K562 (cell line): ENCODE data around the gene CSNK1G2. TPM values are rescaled to one million over a fixed set of nuclear protein-coding genes. Genes with fewer than 3 reads are reported as not detected.

ENCODE experiments used
- ATAC-seq: fragments of 200-7000 bp; cut with Tn5 transposase; 3 replicates; pipeline ENCODE4 v1.9.1; 2020; ENCODE audit warnings: moderate library complexity
- BruUV-seq: library from RNA; stranded (reverse); fragments of 400-500 nt; replicated peaks from 2 replicates; lab custom pipeline; 2021; lab: Mats Ljungman, UMichigan
- CTCF ChIA-PET: fragments of 300-600 bp; formaldehyde crosslinking; extraction: SDS; loops from one replicate; lab custom pipeline; 2021; ENCODE audit warnings: low intra/inter-chr PET ratio; lab: Yijun Ruan, JAX
- POLR2A ChIA-PET: fragments of 300-600, 350-650 bp; sonication (Branson Sonifier 250); formaldehyde crosslinking; extraction: SDS; loops from one replicate; lab custom pipeline; 2021; ENCODE audit warnings: antibody characterized with exemption, inconsistent platforms; lab: Yijun Ruan, JAX
- DNase-seq, 4 experiments: peaks; one replicate each; pipeline versions ENCODE4 v3.0.0 to v3.0.0-alpha.2; 2011 to 2018; ENCODE audit warnings: low spot score in 3 of 4, mixed read lengths in 3 of 4; ENCODE audit errors: extremely low read depth in 1 of 4
- FAIRE-seq: peaks from 2 replicates; lab custom pipeline; 2011; peaks lifted over from hg19 to GRCh38; lab: Jason Lieb, UNC
- H2AFZ ChIP-seq: 2 replicates; pipeline ENCODE4 v1.6.0; 2011; ENCODE audit warnings: low read depth, low read length, control low read depth, inconsistent platforms
- H3K27ac ChIP-seq: fragments of 200-600 bp; 3 replicates; pipeline ENCODE4 v1.8.0; 2011; ENCODE audit warnings: low read depth, mild to moderate bottlenecking, control low read depth, inconsistent platforms, low read length, moderate library complexity, mixed read lengths; ENCODE audit errors: extremely low read depth
- H3K27me3 ChIP-seq, 2 experiments: fragments of 300-600 bp in 1 of 2; 2 replicates in 1 of 2; 3 replicates in 1 of 2; pipeline versions ENCODE4 v1.6.0 to v1.8.0; 2011; ENCODE audit warnings: inconsistent platforms in 2 of 2, low read length in 2 of 2, mild to moderate bottlenecking in 1 of 2, mixed read lengths in 1 of 2, moderate library complexity in 1 of 2; ENCODE audit not compliant: control insufficient read depth in 2 of 2, insufficient read depth in 2 of 2
- H3K36me3 ChIP-seq: fragments of 300-600 bp; 3 replicates; pipeline ENCODE4 v1.8.0; 2011; ENCODE audit warnings: mild to moderate bottlenecking, low read length, inconsistent platforms; ENCODE audit not compliant: control insufficient read depth, insufficient read depth
- H3K4me1 ChIP-seq, 2 experiments: fragments of 200-600 bp in 1 of 2; replicated peaks in 1 of 2; 2 replicates in 1 of 2; 3 replicates in 1 of 2; pipeline versions ENCODE4 v1.5.1 to v1.8.0; 2011; ENCODE audit warnings: inconsistent platforms in 2 of 2, low read length in 2 of 2, mild to moderate bottlenecking in 1 of 2, mixed read lengths in 1 of 2, moderate library complexity in 1 of 2; ENCODE audit not compliant: control insufficient read depth in 2 of 2, insufficient read depth in 2 of 2
- H3K4me2 ChIP-seq: 2 replicates; pipeline ENCODE4 v1.6.1; 2011; ENCODE audit warnings: low read length, control low read depth, inconsistent platforms, mixed read lengths; ENCODE audit not compliant: insufficient read depth
- H3K4me3 ChIP-seq: fragments of 200-600 bp; sonication (generic), shearing (Covaris generic); 2 replicates; pipeline ENCODE4 v1.5.1; 2016; ENCODE audit warnings: control low read depth, inconsistent platforms
- H3K79me2 ChIP-seq: fragments of 200-600 bp; 3 replicates; pipeline ENCODE4 v1.8.0; 2011; ENCODE audit warnings: low read length, inconsistent platforms; ENCODE audit not compliant: control insufficient read depth, insufficient read depth
- H3K9ac ChIP-seq, 2 experiments: 2 replicates each; pipeline versions ENCODE4 v1.6.0 to v1.6.1; 2011; ENCODE audit warnings: low read depth in 2 of 2, low read length in 2 of 2, control low read depth in 1 of 2, inconsistent platforms in 1 of 2, mild to moderate bottlenecking in 1 of 2, mixed read lengths in 1 of 2; ENCODE audit not compliant: insufficient read depth in 1 of 2
- H3K9me1 ChIP-seq: one replicate; pipeline ENCODE4 v1.6.0; 2011; ENCODE audit warnings: inconsistent platforms, mild to moderate bottlenecking, low read length, moderate library complexity; ENCODE audit not compliant: control insufficient read depth, insufficient read depth
- H3K9me3 ChIP-seq: replicated peaks from 2 replicates; pipeline ENCODE4 v1.5.1; 2011; ENCODE audit warnings: low read depth, low read length, inconsistent platforms; ENCODE audit not compliant: control insufficient read depth, insufficient read depth
- H4K20me1 ChIP-seq: replicated peaks from 2 replicates; pipeline ENCODE4 v1.6.1; 2011; ENCODE audit warnings: low read length, inconsistent platforms, mixed read lengths; ENCODE audit not compliant: control insufficient read depth, insufficient read depth
- ARID1B ChIP-seq: fragments of 450-650 bp; IDR thresholded peaks from 2 replicates; pipeline ENCODE4 v1.6.1; 2016; ENCODE audit warnings: antibody characterized with exemption, mild to moderate bottlenecking, inconsistent platforms
- BCOR ChIP-seq: fragments of 450-650 bp; IDR thresholded peaks from 2 replicates; pipeline ENCODE4 v1.6.1; 2016
- BHLHE40 ChIP-seq: IDR thresholded peaks from 2 replicates; pipeline ENCODE4 v1.6.1; 2011; ENCODE audit warnings: low read length, improper control_type of control experiment
- BRD9 ChIP-seq: fragments of 450-650 bp; IDR thresholded peaks from 2 replicates; pipeline ENCODE4 v1.6.1; 2018; ENCODE audit warnings: low read depth; ENCODE audit not compliant: partially characterized antibody
- HMG20A ChIP-seq: fragments of 450-650 bp; formaldehyde crosslinking; conservative IDR thresholded peaks from 2 replicates; pipeline ENCODE4 v1.4.0; 2020; ENCODE audit warnings: mild to moderate bottlenecking, mixed read lengths
- KDM5B ChIP-seq: fragments of 200-600 bp; sonication (generic); IDR thresholded peaks from 2 replicates; pipeline ENCODE4 v1.6.1; 2012; ENCODE audit warnings: low read depth, mild to moderate bottlenecking, moderate library complexity, low read length, control low read depth, inconsistent platforms; ENCODE audit not compliant: insufficient replicate concordance
- NFE2L1 ChIP-seq: fragments of 450-650 bp; IDR thresholded peaks from 2 replicates; pipeline ENCODE4 v1.6.1; 2016; ENCODE audit warnings: missing genetic modification characterization, low read depth, mild to moderate bottlenecking, missing compliant biosample characterization, moderate library complexity, borderline replicate concordance
- NFIC ChIP-seq: fragments of 450-650 bp; IDR thresholded peaks from 2 replicates; pipeline ENCODE4 v1.6.1; 2017; ENCODE audit warnings: mild to moderate bottlenecking, inconsistent platforms
- NR1H2 ChIP-seq: sonication (generic); formaldehyde crosslinking; IDR thresholded peaks from 2 replicates; pipeline ENCODE4 v1.4.0; 2020; ENCODE audit warnings: mild to moderate bottlenecking, missing genetic modification reagents
- POLR2AphosphoS5 ChIP-seq: IDR thresholded peaks from 2 replicates; pipeline ENCODE4 v1.6.1; 2011; ENCODE audit warnings: mild to moderate bottlenecking, low read depth, low read length, moderate library complexity; ENCODE audit not compliant: control insufficient read depth, insufficient read depth
- POLR2G ChIP-seq: fragments of 200-400 bp; formaldehyde crosslinking; IDR thresholded peaks from 2 replicates; pipeline ENCODE4 v1.6.1; 2017; ENCODE audit warnings: low read depth, mild to moderate bottlenecking, antibody characterized with exemption, low read length, moderate library complexity
- PTBP1 ChIP-seq: fragments of 200-400 bp; formaldehyde crosslinking; IDR thresholded peaks from 2 replicates; pipeline ENCODE4 v1.6.1; 2017; ENCODE audit warnings: low read depth, low read length
- RBFOX2 ChIP-seq: fragments of 200-400 bp; formaldehyde crosslinking; IDR thresholded peaks from 2 replicates; pipeline ENCODE4 v1.6.1; 2017; ENCODE audit warnings: low read depth, mild to moderate bottlenecking, low read length, moderate library complexity
- SMARCA4 ChIP-seq: fragments of 450-650 bp; IDR thresholded peaks from 2 replicates; pipeline ENCODE4 v1.6.1; 2016
- SP2 ChIP-seq: IDR thresholded peaks from 2 replicates; pipeline ENCODE4 v1.6.1; 2011; ENCODE audit warnings: mild to moderate bottlenecking, low read depth, low read length, moderate library complexity; ENCODE audit not compliant: poor library complexity, severe bottlenecking; ENCODE audit errors: extremely low read depth
- SRSF1 ChIP-seq: fragments of 200-400 bp; formaldehyde crosslinking; IDR thresholded peaks from 2 replicates; pipeline ENCODE4 v1.6.1; 2017; ENCODE audit warnings: mild to moderate bottlenecking, low read depth, low read length, moderate library complexity
- TBP ChIP-seq: optimal IDR thresholded peaks from 2 replicates; pipeline ENCODE3; 2011; ENCODE audit warnings: low read depth, low read length, improper control_type of control experiment
- TFAM ChIP-seq: fragments of 250-450 bp; sonication (Bioruptor Pico); conservative IDR thresholded peaks from 2 replicates; pipeline ENCODE4 v1.5.0; 2021; ENCODE audit warnings: mild to moderate bottlenecking, moderate library complexity
- XRCC4 ChIP-seq: IDR thresholded peaks from one replicate; pipeline ENCODE4 v1.6.1; 2011; ENCODE audit not compliant: insufficient read depth, insufficient read length; ENCODE audit errors: extremely low read depth
- YY1 ChIP-seq, 3 experiments: IDR thresholded peaks; 2 replicates each; pipeline ENCODE4 v1.6.1; 2011; ENCODE audit warnings: low read length in 2 of 3, mild to moderate bottlenecking in 2 of 3, moderate library complexity in 2 of 3, borderline replicate concordance in 1 of 3, control low read depth in 1 of 3, low read depth in 1 of 3; ENCODE audit not compliant: insufficient read depth in 3 of 3, insufficient replicate concordance in 2 of 3, control insufficient read depth in 1 of 3, insufficient read length in 1 of 3; ENCODE audit errors: extremely low read depth in 1 of 3
- ZFP1 ChIP-seq: fragments of 450-650 bp; formaldehyde crosslinking; IDR thresholded peaks from 2 replicates; pipeline ENCODE4 v1.4.0; 2020; ENCODE audit warnings: mild to moderate bottlenecking, mixed read lengths
- ZNF224 ChIP-seq: sonication (generic); formaldehyde crosslinking; IDR thresholded peaks from 2 replicates; pipeline ENCODE4 v1.8.0; 2022; ENCODE audit warnings: mild to moderate bottlenecking, missing genetic modification reagents
- ZNF263 ChIP-seq: sonication (generic); formaldehyde crosslinking; IDR thresholded peaks from 2 replicates; pipeline ENCODE4 v1.8.0; 2022; ENCODE audit warnings: mild to moderate bottlenecking, missing genetic modification reagents, borderline replicate concordance
- ZNF444 ChIP-seq: fragments of 250-450 bp; sonication (Bioruptor Pico); IDR thresholded peaks from 2 replicates; pipeline ENCODE4 v1.4.0; 2020; ENCODE audit warnings: mild to moderate bottlenecking, moderate library complexity
- ZZZ3 ChIP-seq: fragments of 450-650 bp; IDR thresholded peaks from 2 replicates; pipeline ENCODE4 v1.6.1; 2016; ENCODE audit warnings: antibody characterized with exemption, mild to moderate bottlenecking, moderate library complexity
- WGBS: fragments of 100-300 bp; shearing (Covaris generic); methylation state at CpG from one replicate; pipeline ENCODE4 v1.1.6; 2016; ENCODE audit warnings: low coverage, mixed read lengths; ENCODE audit not compliant: insufficient coverage; ENCODE audit errors: missing lambda C conversion rate; 5-methylcytosine and 5-hydroxymethylcytosine counted together
- in situ Hi-C: fragments of 300-500 bp; cut with MboI; formaldehyde crosslinking; loops from 4 replicates; pipeline ENCODE4 v1.15.0; 2018; ENCODE audit warnings: inconsistent platforms, mixed read lengths
- intact Hi-C: fragments of 100-400 bp; cut with micrococcal nuclease; formaldehyde crosslinking; loops from 2 replicates; pipeline ENCODE4 v1.14.2; 2022
- polyA plus RNA-seq, 8 experiments: library from polyadenylated mRNA; depleted of rRNA in 4 of 8; stranded (reverse) in 5 of 8; unstranded in 3 of 8; fragments of >200 nt; fragmentation: Nextera tagmentation in 2 of 8; fragmentation: Illumina TruSeq in 1 of 8; extraction: Ambion mirVana in 2 of 8; extraction: Trizol in 1 of 8; gene quantifications; 2 replicates each; pipeline versions ENCODE4 v1.2.1 to v1.2.3, GENCODE V29; 2011 to 2014; ENCODE audit warnings: inconsistent platforms in 1 of 8, missing spikeins in 1 of 8
- total RNA-seq, 7 experiments: library from RNA; depleted of rRNA in 6 of 7; stranded (reverse); fragments of >200 nt in 6 of 7; fragmentation: Illumina TruSeq in 2 of 7; extraction: Trizol in 2 of 7; gene quantifications; 2 replicates each; pipeline versions ENCODE4 v1.2.1 to v1.2.3, GENCODE V29; 2011 to 2021; ENCODE audit warnings: low replicate concordance in 1 of 7

Gene CSNK1G2
- total and polyA plus RNA-seq, 9 of the 15 experiments (the other 6 are each of a cell fraction or from before 2014, with no cell fraction given), result 0.48 to 119 (median 49.5) TPM

DNA sequence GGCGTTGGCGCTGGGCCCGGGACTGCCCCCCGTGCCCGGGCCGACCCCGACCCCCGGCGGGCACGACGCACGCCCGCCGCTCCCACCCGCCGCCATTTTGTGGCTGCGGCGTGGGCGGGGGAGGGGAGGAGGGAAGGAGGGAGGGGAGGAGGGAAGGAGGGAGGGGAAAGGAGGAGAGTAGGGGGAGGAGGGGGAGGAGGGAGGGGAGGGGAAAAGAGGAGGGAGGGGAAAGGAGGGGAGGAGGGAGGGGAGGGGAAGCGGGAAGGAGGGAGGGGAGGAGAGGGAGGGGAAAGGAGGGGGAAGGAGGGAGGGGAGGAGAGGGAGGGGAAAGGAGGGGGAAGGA is 74.6 kb downstream of the CSNK1G2 start, which contains the start of gene BTBD2:
BTBD2 (minus strand) TSS at position 107 of the 343 bp plus-strand sequence; CDS start at position 96, 11 bp downstream.
- Histone ChIP-seq H3K4me2 (peak within 1 kb of the TSS; percentile 76), H3K9me3 (no peaks in the 10 kb centered on the region), H2AFZ (no peak within 1 kb of the TSS), H3K27ac (peak within 1 kb of the TSS; percentile 52; the same call in 1 of the 3 replicates), H3K9me1 (no peaks in the 10 kb centered on the region), H4K20me1 (no peaks in the 10 kb centered on the region), H3K27me3 (no peaks in the 10 kb centered on the region), H3K4me3 (peak within 1 kb of the TSS; percentile 49), H3K4me1 (peaks cover 0 to 45% of the 10 kb centered on the region in 2 experiments; a peak in 2 of 5 replicates), H3K9ac (peak within 1 kb of the TSS; percentile 59 to 98; a peak in 3 of 4 replicates), H3K36me3 (no peaks in the 10 kb centered on the region), H3K79me2 (peaks cover 7% of the 10 kb centered on the region)
- DNase-seq (peak in 2 of 4 experiments; percentile 80 to 81), FAIRE-seq (no peak), ATAC-seq (no peak)
- BruUV-seq, result no TSS peak
- CTCF ChIA-PET, result no interaction called here
- POLR2A ChIA-PET, result no interaction called here
- 0% methylated on average over 1 of the region's 20 CpGs for WGBS
- intact Hi-C loops (loop anchor here (5.0 kb wide), 1 partner anchor 72 kb away; no protein-coding TSS in a partner anchor), in situ Hi-C loops (no loop called here)
- TF ChIP-seq PTBP1 (no peak), ZNF263 (CRISPR knock-in tag) (peak; percentile 81), ZFP1 (CRISPR knock-in tag) (no peak), ZZZ3 (no peak), BCOR (no peak), BHLHE40 (no peak), ZNF224 (CRISPR knock-in tag) (no peak), POLR2AphosphoS5 (peak; percentile 60; the same call in 1 of the 2 replicates), BRD9 (no peak), SP2 (no peak), HMG20A (no peak), POLR2G (peak; percentile 72), ARID1B (no peak), TBP (peak; percentile 45), SRSF1 (no peak), TFAM (CRISPR knock-in tag) (no peak), RBFOX2 (no peak), NFIC (no peak), ZNF444 (CRISPR knock-in tag) (no peak), KDM5B (no peak), SMARCA4 (no peak), YY1 (IDR thresholded peaks at IDR 0.05; ENCODE audit: borderline replicate concordance in 1 of 3, control insufficient read depth in 1 of 3, extremely low read depth in 1 of 3, insufficient read depth in 3 of 3, insufficient read length in 1 of 3, insufficient replicate concordance in 2 of 3, low read depth in 1 of 3, low read length in 2 of 3) (peak; percentile 62 to 92 (median 83)), XRCC4 (no peak), NR1H2 (no peak), NFE2L1 (tag) (no peak)
